ENCODE measurements around the gene PLEKHD1.

Gene PLEKHD1

GRCh38 chr14:69547701-69548348 lies 63.3 kb downstream of the PLEKHD1 start:
- DNase-seq (ENCODE audit: low read depth): no peak

- no peak for DNase-seq (ENCODE audit: low read depth)
Measured at GRCh38 chr14:69548566-69548965, 64.0 kb downstream of the PLEKHD1 start.

- DNase-seq (ENCODE audit: low read depth): no peak
Measured at GRCh38 chr14:69551511-69551910, 67.0 kb downstream of the PLEKHD1 start.

- peak; percentile 78 for DNase-seq (ENCODE audit: low read depth)
Measured at GRCh38 chr14:69553252-69553651, 68.7 kb downstream of the PLEKHD1 start.

GRCh38 chr14:69554500-69554899 lies 70.0 kb downstream of the PLEKHD1 start:
- peak; percentile 36 for DNase-seq (ENCODE audit: low read depth)

- DNase-seq (ENCODE audit: low read depth): no peak
Measured at GRCh38 chr14:69558774-69559173, 74.2 kb downstream of the PLEKHD1 start.

GRCh38 chr14:69559581-69560011 lies 75.1 kb downstream of the PLEKHD1 start:
- DNase-seq (ENCODE audit: low read depth): no peak

- no peak for DNase-seq (ENCODE audit: low read depth)
Measured at GRCh38 chr14:69560826-69561225, 76.3 kb downstream of the PLEKHD1 start.

- DNase-seq (ENCODE audit: low read depth): no peak
Measured at GRCh38 chr14:69561893-69562292, 77.4 kb downstream of the PLEKHD1 start.

GRCh38 chr14:69567563-69567962 lies 83.0 kb downstream of the PLEKHD1 start:
- DNase-seq (ENCODE audit: low read depth): no peak

GRCh38 chr14:69569859-69570258 lies 85.3 kb downstream of the PLEKHD1 start:
- DNase-seq (ENCODE audit: low read depth): no peak

GRCh38 chr14:69570836-69571330 lies 86.4 kb downstream of the PLEKHD1 start:
- DNase-seq (ENCODE audit: low read depth): no peak

- no peak for DNase-seq (ENCODE audit: low read depth)
Measured at GRCh38 chr14:69571449-69572029, 87.0 kb downstream of the PLEKHD1 start.

- no peak for DNase-seq (ENCODE audit: low read depth)
Measured at GRCh38 chr14:69572030-69572840, 87.7 kb downstream of the PLEKHD1 start.

- no peak for DNase-seq (ENCODE audit: low read depth)
Measured at GRCh38 chr14:69572841-69573135, 88.3 kb downstream of the PLEKHD1 start.

GRCh38 chr14:69573205-69573830 lies 88.8 kb downstream of the PLEKHD1 start:
- no peak for DNase-seq (ENCODE audit: low read depth)

GRCh38 chr14:69573831-69574262 lies 89.3 kb downstream of the PLEKHD1 start:
- DNase-seq (ENCODE audit: low read depth): no peak

GRCh38 chr14:69574263-69574953 lies 89.9 kb downstream of the PLEKHD1 start, which contains the start of gene CCDC177:
Gene CCDC177, minus strand, starts transcription at chr14:69574871. Its CDS starts 1,249 bp downstream, at chr14:69573622.
- peak; percentile 16 for DNase-seq (ENCODE audit: low read depth)

GRCh38 chr14:69574954-69575295 lies 90.4 kb downstream of the PLEKHD1 start:
- DNase-seq (ENCODE audit: low read depth): no peak

- no peak for DNase-seq (ENCODE audit: low read depth)
Measured at GRCh38 chr14:69579476-69579875, 94.9 kb downstream of the PLEKHD1 start.

- DNase-seq (ENCODE audit: low read depth): peak; percentile 68
Measured at GRCh38 chr14:69580009-69580577, 95.6 kb downstream of the PLEKHD1 start.

Data from fibroblast of gingiva (primary cell).